Measurements from ENCODE around the gene ETV6.

Gene ETV6

GRCh38 chr12:11685316-11685715 lies 35.8 kb downstream of the ETV6 start:
- Histone ChIP-seq H3K4me1 (ENCODE audit: control insufficient read depth, insufficient read depth, low read length) (peaks cover 44% of the 10 kb centered on the region), H3K9me3 (ENCODE audit: control insufficient read depth, low read length) (no peaks in the 10 kb centered on the region), H3K27me3 (replicated peaks; ENCODE audit: control insufficient read depth, insufficient read depth, low read length) (no peaks in the 10 kb centered on the region), H3K36me3 (ENCODE audit: control insufficient read depth, insufficient read depth, low read length, severe bottlenecking) (no peaks in the 10 kb centered on the region), H3K9ac (ENCODE audit: low read length) (no peak overlapping the region), H3K4me3 (ENCODE audit: low read length) (no peak overlapping the region)
- no peak for DNase-seq (ENCODE audit: low read depth)

GRCh38 chr12:11685716-11686115 lies 36.2 kb downstream of the ETV6 start:
- no peaks in the 10 kb centered on the region for H3K36me3 ChIP-seq (ENCODE audit: control insufficient read depth, insufficient read depth, low read length, severe bottlenecking)
- no peaks in the 10 kb centered on the region for H3K9me3 ChIP-seq (ENCODE audit: control insufficient read depth, low read length)
- peaks cover 44% of the 10 kb centered on the region for H3K4me1 ChIP-seq (ENCODE audit: control insufficient read depth, insufficient read depth, low read length)
- no peak overlapping the region for H3K4me3 ChIP-seq (ENCODE audit: low read length)
- H3K9ac ChIP-seq (ENCODE audit: low read length), result no peak overlapping the region
- DNase-seq (ENCODE audit: low read depth), result no peak
- no peaks in the 10 kb centered on the region for H3K27me3 ChIP-seq (replicated peaks; ENCODE audit: control insufficient read depth, insufficient read depth, low read length)

GRCh38 chr12:11686120-11686519 lies 36.6 kb downstream of the ETV6 start:
- H3K27me3 ChIP-seq (replicated peaks; ENCODE audit: control insufficient read depth, insufficient read depth, low read length), result no peaks in the 10 kb centered on the region
- H3K4me1 ChIP-seq (ENCODE audit: control insufficient read depth, insufficient read depth, low read length), result peaks cover 44% of the 10 kb centered on the region
- H3K9me3 ChIP-seq (ENCODE audit: control insufficient read depth, low read length), result no peaks in the 10 kb centered on the region
- H3K36me3 ChIP-seq (ENCODE audit: control insufficient read depth, insufficient read depth, low read length, severe bottlenecking), result no peaks in the 10 kb centered on the region
- no peak for DNase-seq (ENCODE audit: low read depth)
- no peak overlapping the region for H3K4me3 ChIP-seq (ENCODE audit: low read length)
- H3K9ac ChIP-seq (ENCODE audit: low read length), result no peak overlapping the region

- Histone ChIP-seq H3K4me3 (ENCODE audit: low read length) (peak overlapping the region; percentile 61), H3K36me3 (ENCODE audit: control insufficient read depth, insufficient read depth, low read length, severe bottlenecking) (no peaks in the 10 kb centered on the region), H3K9me3 (ENCODE audit: control insufficient read depth, low read length) (no peaks in the 10 kb centered on the region), H3K4me1 (ENCODE audit: control insufficient read depth, insufficient read depth, low read length) (peaks cover 44% of the 10 kb centered on the region), H3K9ac (ENCODE audit: low read length) (no peak overlapping the region), H3K27me3 (replicated peaks; ENCODE audit: control insufficient read depth, insufficient read depth, low read length) (no peaks in the 10 kb centered on the region)
- peak; percentile 52 for DNase-seq (ENCODE audit: low read depth)
These were observed 38.1 kb downstream of the ETV6 start for GRCh38 chr12:11687528-11687927.

- DNase-seq (ENCODE audit: low read depth), result no peak
- Histone ChIP-seq H3K9ac (ENCODE audit: low read length) (peak overlapping the region; percentile 74), H3K4me1 (ENCODE audit: control insufficient read depth, insufficient read depth, low read length) (peaks cover 44% of the 10 kb centered on the region), H3K36me3 (ENCODE audit: control insufficient read depth, insufficient read depth, low read length, severe bottlenecking) (no peaks in the 10 kb centered on the region), H3K4me3 (ENCODE audit: low read length) (peak overlapping the region; percentile 61), H3K27me3 (replicated peaks; ENCODE audit: control insufficient read depth, insufficient read depth, low read length) (no peaks in the 10 kb centered on the region), H3K9me3 (ENCODE audit: control insufficient read depth, low read length) (no peaks in the 10 kb centered on the region)
These were observed 38.9 kb downstream of the ETV6 start for GRCh38 chr12:11688379-11688778.

GRCh38 chr12:11688831-11689230 lies 39.4 kb downstream of the ETV6 start:
- DNase-seq (ENCODE audit: low read depth), result peak; percentile 81
- peak overlapping the region; percentile 61 for H3K4me3 ChIP-seq (ENCODE audit: low read length)
- H3K4me1 ChIP-seq (ENCODE audit: control insufficient read depth, insufficient read depth, low read length), result peaks cover 40% of the 10 kb centered on the region
- H3K36me3 ChIP-seq (ENCODE audit: control insufficient read depth, insufficient read depth, low read length, severe bottlenecking), result no peaks in the 10 kb centered on the region
- H3K9me3 ChIP-seq (ENCODE audit: control insufficient read depth, low read length), result no peaks in the 10 kb centered on the region
- peak overlapping the region; percentile 74 for H3K9ac ChIP-seq (ENCODE audit: low read length)
- no peaks in the 10 kb centered on the region for H3K27me3 ChIP-seq (replicated peaks; ENCODE audit: control insufficient read depth, insufficient read depth, low read length)

- Histone ChIP-seq H3K27me3 (replicated peaks; ENCODE audit: control insufficient read depth, insufficient read depth, low read length) (no peaks in the 10 kb centered on the region), H3K9me3 (ENCODE audit: control insufficient read depth, low read length) (no peaks in the 10 kb centered on the region), H3K4me1 (ENCODE audit: control insufficient read depth, insufficient read depth, low read length) (peaks cover 33% of the 10 kb centered on the region), H3K36me3 (ENCODE audit: control insufficient read depth, insufficient read depth, low read length, severe bottlenecking) (no peaks in the 10 kb centered on the region), H3K4me3 (ENCODE audit: low read length) (no peak overlapping the region), H3K9ac (ENCODE audit: low read length) (no peak overlapping the region)
- no peak for DNase-seq (ENCODE audit: low read depth)
These were observed 40.2 kb downstream of the ETV6 start for GRCh38 chr12:11689591-11690186.

GRCh38 chr12:11693067-11693466 lies 43.6 kb downstream of the ETV6 start:
- no peaks in the 10 kb centered on the region for H3K9me3 ChIP-seq (ENCODE audit: control insufficient read depth, low read length)
- no peak overlapping the region for H3K9ac ChIP-seq (ENCODE audit: low read length)
- no peaks in the 10 kb centered on the region for H3K27me3 ChIP-seq (replicated peaks; ENCODE audit: control insufficient read depth, insufficient read depth, low read length)
- no peaks in the 10 kb centered on the region for H3K36me3 ChIP-seq (ENCODE audit: control insufficient read depth, insufficient read depth, low read length, severe bottlenecking)
- peaks cover 45% of the 10 kb centered on the region for H3K4me1 ChIP-seq (ENCODE audit: control insufficient read depth, insufficient read depth, low read length)
- DNase-seq (ENCODE audit: low read depth), result no peak
- no peak overlapping the region for H3K4me3 ChIP-seq (ENCODE audit: low read length)

GRCh38 chr12:11693601-11694000 lies 44.1 kb downstream of the ETV6 start:
- Histone ChIP-seq H3K36me3 (ENCODE audit: control insufficient read depth, insufficient read depth, low read length, severe bottlenecking) (no peaks in the 10 kb centered on the region), H3K4me1 (ENCODE audit: control insufficient read depth, insufficient read depth, low read length) (peaks cover 45% of the 10 kb centered on the region), H3K4me3 (ENCODE audit: low read length) (no peak overlapping the region), H3K9ac (ENCODE audit: low read length) (no peak overlapping the region), H3K27me3 (replicated peaks; ENCODE audit: control insufficient read depth, insufficient read depth, low read length) (no peaks in the 10 kb centered on the region), H3K9me3 (ENCODE audit: control insufficient read depth, low read length) (no peaks in the 10 kb centered on the region)
- no peak for DNase-seq (ENCODE audit: low read depth)

- Histone ChIP-seq H3K9me3 (ENCODE audit: control insufficient read depth, low read length) (no peaks in the 10 kb centered on the region), H3K36me3 (ENCODE audit: control insufficient read depth, insufficient read depth, low read length, severe bottlenecking) (no peaks in the 10 kb centered on the region), H3K4me3 (ENCODE audit: low read length) (no peak overlapping the region), H3K4me1 (ENCODE audit: control insufficient read depth, insufficient read depth, low read length) (peaks cover 43% of the 10 kb centered on the region), H3K27me3 (replicated peaks; ENCODE audit: control insufficient read depth, insufficient read depth, low read length) (no peaks in the 10 kb centered on the region), H3K9ac (ENCODE audit: low read length) (no peak overlapping the region)
- no peak for DNase-seq (ENCODE audit: low read depth)
These were observed 45.1 kb downstream of the ETV6 start for GRCh38 chr12:11694528-11694927.

GRCh38 chr12:11695321-11695720 lies 45.8 kb downstream of the ETV6 start:
- Histone ChIP-seq H3K9me3 (ENCODE audit: control insufficient read depth, low read length) (no peaks in the 10 kb centered on the region), H3K4me3 (ENCODE audit: low read length) (peak overlapping the region; percentile 18), H3K4me1 (ENCODE audit: control insufficient read depth, insufficient read depth, low read length) (peaks cover 43% of the 10 kb centered on the region), H3K27me3 (replicated peaks; ENCODE audit: control insufficient read depth, insufficient read depth, low read length) (no peaks in the 10 kb centered on the region), H3K36me3 (ENCODE audit: control insufficient read depth, insufficient read depth, low read length, severe bottlenecking) (no peaks in the 10 kb centered on the region), H3K9ac (ENCODE audit: low read length) (peak overlapping the region; percentile 37)
- DNase-seq (ENCODE audit: low read depth), result peak; percentile 52

GRCh38 chr12:11696084-11696483 lies 46.6 kb downstream of the ETV6 start:
- Histone ChIP-seq H3K27me3 (replicated peaks; ENCODE audit: control insufficient read depth, insufficient read depth, low read length) (no peaks in the 10 kb centered on the region), H3K9me3 (ENCODE audit: control insufficient read depth, low read length) (no peaks in the 10 kb centered on the region), H3K4me1 (ENCODE audit: control insufficient read depth, insufficient read depth, low read length) (peaks cover 43% of the 10 kb centered on the region), H3K9ac (ENCODE audit: low read length) (peak overlapping the region; percentile 37), H3K4me3 (ENCODE audit: low read length) (no peak overlapping the region), H3K36me3 (ENCODE audit: control insufficient read depth, insufficient read depth, low read length, severe bottlenecking) (no peaks in the 10 kb centered on the region)
- no peak for DNase-seq (ENCODE audit: low read depth)
